Measurements from ENCODE around the gene DEFB112. TPM values are rescaled to one million over a fixed set of nuclear protein-coding genes. Genes with fewer than 3 reads are reported as not detected.

DEFB112 gene
- total RNA-seq, 1 donor from 2014 or later: not detected

GRCh38 chr6:50070101-50070500, 20.4 kb upstream of the DEFB112 start:
- Mint-ChIP-seq H3K4me1 (ENCODE audit: low read depth, unreplicated experiment) (no peaks in the 10 kb centered on the region), H3K36me3 (ENCODE audit: low read depth, unreplicated experiment) (no peaks in the 10 kb centered on the region), H3K27me3 (ENCODE audit: low read depth, unreplicated experiment) (no peaks in the 10 kb centered on the region), H3K4me3 (ENCODE audit: unreplicated experiment) (no peak overlapping the region), H3K27ac (ENCODE audit: unreplicated experiment) (no peak overlapping the region), H3K9me3 (ENCODE audit: unreplicated experiment) (no peaks in the 10 kb centered on the region)
- no peak overlapping the region for H2AFZ ChIP-seq (ENCODE audit: low read depth, low read length)
- H3K4me2 ChIP-seq (ENCODE audit: low read length): no peak overlapping the region
- no peak overlapping the region for H3K27ac ChIP-seq (ENCODE audit: low read depth, low read length)
- no peaks in the 10 kb centered on the region for H4K20me1 ChIP-seq (ENCODE audit: insufficient read depth, low read length)
- H3K79me2 ChIP-seq (ENCODE audit: insufficient read depth, low read length): no peaks in the 10 kb centered on the region
- H3K9me3 ChIP-seq (ENCODE audit: insufficient read depth, low read depth, low read length): no peaks in the 10 kb centered on the region
- H3K4me1 ChIP-seq (ENCODE audit: insufficient read depth, low read length): no peaks in the 10 kb centered on the region
- no peaks in the 10 kb centered on the region for H3K36me3 ChIP-seq (ENCODE audit: insufficient read depth, low read length)
- H3K9ac ChIP-seq (ENCODE audit: low read length): no peak overlapping the region
- TF ChIP-seq CTCF (IDR thresholded peaks at IDR 0.05; ENCODE audit: insufficient read depth, low read depth, low read length) (no peak), EZH2 (IDR thresholded peaks at IDR 0.05; ENCODE audit: insufficient read depth, low read length) (no peak)
- H3K4me3 ChIP-seq (ENCODE audit: insufficient read depth, low read depth, low read length): no peak overlapping the region
- DNase-seq (ENCODE audit: low read depth) (no peak), FAIRE-seq (no peak)
- no peaks in the 10 kb centered on the region for H3K27me3 ChIP-seq (ENCODE audit: insufficient read depth, low read length)

GRCh38 chr6:50062051-50062450, 12.3 kb upstream of the DEFB112 start:
- no peaks in the 10 kb centered on the region for H3K27me3 Mint-ChIP-seq (ENCODE audit: low read depth, unreplicated experiment)
- H3K36me3 Mint-ChIP-seq (ENCODE audit: low read depth, unreplicated experiment): no peaks in the 10 kb centered on the region
- H3K4me3 Mint-ChIP-seq (ENCODE audit: unreplicated experiment): no peak overlapping the region
- H3K9me3 Mint-ChIP-seq (ENCODE audit: unreplicated experiment): no peaks in the 10 kb centered on the region
- no peaks in the 10 kb centered on the region for H3K4me1 ChIP-seq (ENCODE audit: insufficient read depth, low read length)
- FAIRE-seq: no peak
- no peaks in the 10 kb centered on the region for H3K79me2 ChIP-seq (ENCODE audit: insufficient read depth, low read length)
- H3K27me3 ChIP-seq (ENCODE audit: insufficient read depth, low read length): no peaks in the 10 kb centered on the region
- DNase-seq (ENCODE audit: low read depth): no peak
- no peak overlapping the region for H3K27ac ChIP-seq (ENCODE audit: low read depth, low read length)
- no peak overlapping the region for H3K27ac Mint-ChIP-seq (ENCODE audit: unreplicated experiment)
- no peak overlapping the region for H3K4me2 ChIP-seq (ENCODE audit: low read length)
- no peaks in the 10 kb centered on the region for H4K20me1 ChIP-seq (ENCODE audit: insufficient read depth, low read length)
- no peaks in the 10 kb centered on the region for H3K4me1 Mint-ChIP-seq (ENCODE audit: low read depth, unreplicated experiment)
- no peaks in the 10 kb centered on the region for H3K9me3 ChIP-seq (ENCODE audit: insufficient read depth, low read depth, low read length)
- no peak overlapping the region for H3K4me3 ChIP-seq (ENCODE audit: insufficient read depth, low read depth, low read length)
- no peaks in the 10 kb centered on the region for H3K36me3 ChIP-seq (ENCODE audit: insufficient read depth, low read length)
- TF ChIP-seq CTCF (IDR thresholded peaks at IDR 0.05; ENCODE audit: insufficient read depth, low read depth, low read length) (no peak), EZH2 (IDR thresholded peaks at IDR 0.05; ENCODE audit: insufficient read depth, low read length) (no peak)
- H3K9ac ChIP-seq (ENCODE audit: low read length): no peak overlapping the region
- no peak overlapping the region for H2AFZ ChIP-seq (ENCODE audit: low read depth, low read length)

- TF ChIP-seq CTCF (IDR thresholded peaks at IDR 0.05; ENCODE audit: insufficient read depth, low read depth, low read length): no peak
- no peak for TF ChIP-seq EZH2 (IDR thresholded peaks at IDR 0.05; ENCODE audit: insufficient read depth, low read length)
- FAIRE-seq: no peak
- no peak overlapping the region for H3K4me3 ChIP-seq (ENCODE audit: insufficient read depth, low read depth, low read length)
- H3K36me3 Mint-ChIP-seq (ENCODE audit: low read depth, unreplicated experiment): no peaks in the 10 kb centered on the region
- H3K27ac ChIP-seq (ENCODE audit: low read depth, low read length): no peak overlapping the region
- H3K36me3 ChIP-seq (ENCODE audit: insufficient read depth, low read length): no peaks in the 10 kb centered on the region
- no peaks in the 10 kb centered on the region for H3K9me3 ChIP-seq (ENCODE audit: insufficient read depth, low read depth, low read length)
- no peak overlapping the region for H3K4me2 ChIP-seq (ENCODE audit: low read length)
- no peak for DNase-seq (ENCODE audit: low read depth)
- H3K9ac ChIP-seq (ENCODE audit: low read length): no peak overlapping the region
- no peaks in the 10 kb centered on the region for H3K27me3 Mint-ChIP-seq (ENCODE audit: low read depth, unreplicated experiment)
- no peaks in the 10 kb centered on the region for H3K27me3 ChIP-seq (ENCODE audit: insufficient read depth, low read length)
- H4K20me1 ChIP-seq (ENCODE audit: insufficient read depth, low read length): no peaks in the 10 kb centered on the region
- H2AFZ ChIP-seq (ENCODE audit: low read depth, low read length): no peak overlapping the region
- no peak overlapping the region for H3K4me3 Mint-ChIP-seq (ENCODE audit: unreplicated experiment)
- no peaks in the 10 kb centered on the region for H3K4me1 Mint-ChIP-seq (ENCODE audit: low read depth, unreplicated experiment)
- no peaks in the 10 kb centered on the region for H3K9me3 Mint-ChIP-seq (ENCODE audit: unreplicated experiment)
- H3K4me1 ChIP-seq (ENCODE audit: insufficient read depth, low read length): no peaks in the 10 kb centered on the region
- H3K79me2 ChIP-seq (ENCODE audit: insufficient read depth, low read length): no peaks in the 10 kb centered on the region
- no peak overlapping the region for H3K27ac Mint-ChIP-seq (ENCODE audit: unreplicated experiment)
Observed at GRCh38 chr6:50056242-50056641, 6.5 kb upstream of the DEFB112 start.
